GM12878 (cell line): ENCODE data around the gene ADCY7. TPM values are rescaled to one million over a fixed set of nuclear protein-coding genes. Genes with fewer than 3 reads are reported as not detected.
A peak's percentile ranks its signal among the peaks of the same experiment; 100 is the strongest.

Source experiments
- EP300 ChIP-seq, 2 experiments: fragments of 150-350 bp in 1 of 2; IDR thresholded peaks; 2 replicates each; pipeline ENCODE4 v1.6.1; 2011 to 2012; ENCODE audit warnings: low read depth in 2 of 2, low read length in 2 of 2, borderline replicate concordance in 1 of 2, improper control_type of control experiment in 1 of 2, inconsistent platforms in 1 of 2; ENCODE audit not compliant: control insufficient read depth in 1 of 2
- EZH2 ChIP-seq: IDR thresholded peaks from 2 replicates; pipeline ENCODE4 v1.6.1; 2012; ENCODE audit warnings: low read depth, mild to moderate bottlenecking, control low read depth, inconsistent platforms, low read length, borderline replicate concordance; ENCODE audit not compliant: control insufficient read depth
- GATAD2B ChIP-seq: fragments of 450-650 bp; conservative IDR thresholded peaks from 2 replicates; pipeline ENCODE4 v1.6.1; 2017; ENCODE audit warnings: low read depth, mild to moderate bottlenecking, moderate library complexity
- HDGF ChIP-seq: fragments of 450-650 bp; IDR thresholded peaks from 2 replicates; pipeline ENCODE4 v1.6.1; 2016; ENCODE audit warnings: antibody characterized with exemption
- MYB ChIP-seq: fragments of 150-350 bp; IDR thresholded peaks from 2 replicates; pipeline ENCODE4 v1.6.1; 2014; ENCODE audit warnings: mild to moderate bottlenecking, low read depth, low read length, borderline replicate concordance
- MYC ChIP-seq: IDR thresholded peaks from 2 replicates; pipeline ENCODE4 v1.6.1; 2011; ENCODE audit warnings: mild to moderate bottlenecking, low read length, moderate library complexity, inconsistent platforms; ENCODE audit not compliant: insufficient read depth, insufficient replicate concordance, insufficient read length, severe bottlenecking
- NFYA ChIP-seq: IDR thresholded peaks from 2 replicates; pipeline ENCODE4 v1.6.1; 2011; ENCODE audit warnings: low read depth, mild to moderate bottlenecking, low read length, improper control_type of control experiment, borderline replicate concordance
- NFYB ChIP-seq: IDR thresholded peaks from 2 replicates; pipeline ENCODE4 v1.6.1; 2011; ENCODE audit warnings: low read depth, mild to moderate bottlenecking, low read length, improper control_type of control experiment, moderate library complexity; ENCODE audit not compliant: insufficient read depth
- NR2F1 ChIP-seq: fragments of 450-650 bp; conservative IDR thresholded peaks from 2 replicates; pipeline ENCODE4 v1.6.1; 2017; ENCODE audit warnings: mild to moderate bottlenecking
- PAX5 ChIP-seq: IDR thresholded peaks from 2 replicates; pipeline ENCODE4 v1.6.1; 2011; ENCODE audit warnings: low read depth, low read length, borderline replicate concordance
- POLR2A ChIP-seq: IDR thresholded peaks from 2 replicates; pipeline ENCODE4 v1.6.1; 2011; ENCODE audit warnings: low read depth, mild to moderate bottlenecking, low read length
- RCOR1 ChIP-seq: conservative IDR thresholded peaks from 2 replicates; pipeline ENCODE4 v1.6.1; 2012; ENCODE audit warnings: low read depth, low read length, improper control_type of control experiment
- RELA ChIP-seq: fragments of 450-650 bp; IDR thresholded peaks from 2 replicates; pipeline ENCODE4 v1.8.0; 2014; ENCODE audit warnings: borderline replicate concordance; ENCODE audit not compliant: partially characterized antibody
- TCF12 ChIP-seq: IDR thresholded peaks from 2 replicates; pipeline ENCODE4 v1.6.1; 2011; ENCODE audit warnings: low read depth, mild to moderate bottlenecking, low read length
- ZNF207 ChIP-seq: fragments of 450-650 bp; IDR thresholded peaks from 2 replicates; pipeline ENCODE4 v1.6.1; 2014; ENCODE audit warnings: antibody characterized with exemption, mild to moderate bottlenecking, borderline replicate concordance
- polyA plus RNA-seq, 11 experiments: library from polyadenylated mRNA; depleted of rRNA in 4 of 11; unstranded in 6 of 11; stranded (reverse) in 5 of 11; fragments of >200 nt; fragmentation: Nextera tagmentation in 4 of 11; fragmentation: Illumina TruSeq in 1 of 11; extraction: Ambion mirVana in 4 of 11; extraction: Trizol in 1 of 11; gene quantifications; 1 replicate in 1 of 11; 2 replicates in 10 of 11; pipeline versions ENCODE4 v1.2.1 to v1.2.3, GENCODE V29; 2011 to 2016; ENCODE audit warnings: inconsistent platforms in 2 of 11, missing spikeins in 2 of 11, low read depth in 1 of 11
- total RNA-seq, 4 experiments: library from RNA; depleted of rRNA in 3 of 4; stranded (reverse); fragments of >200 nt in 3 of 4; fragmentation: Illumina TruSeq in 1 of 4; extraction: Trizol in 1 of 4; gene quantifications; 2 replicates each; pipeline versions ENCODE4 v1.2.1 to v1.2.3, GENCODE V29; 2013 to 2021
- TF ChIP-seq, protein P1 (sequence below): fragments of 450-650 bp; IDR thresholded peaks from 2 replicates; pipeline ENCODE4 v1.6.1; 2017; ENCODE audit warnings: borderline replicate concordance
- TF ChIP-seq, protein P2 (sequence below): IDR thresholded peaks from 2 replicates; pipeline ENCODE4 v1.6.1; 2011; ENCODE audit warnings: borderline replicate concordance, low read depth, mild to moderate bottlenecking, moderate library complexity, low read length; ENCODE audit not compliant: insufficient read depth, poor library complexity, severe bottlenecking
- TF ChIP-seq, protein P3 (sequence below): fragments of 450-650 bp; formaldehyde crosslinking; IDR thresholded peaks from 2 replicates; pipeline ENCODE4 v1.4.0; 2022; ENCODE audit warnings: mild to moderate bottlenecking, moderate library complexity
- TF ChIP-seq, protein P4 (sequence below): IDR thresholded peaks from 2 replicates; pipeline ENCODE4 v1.6.1; 2012; ENCODE audit warnings: mild to moderate bottlenecking, low read depth, low read length

The ADCY7 gene
- total and polyA plus RNA-seq, 10 of the 15 experiments (the other 5 are each of a cell fraction or from before 2014, with no cell fraction given), result 1.2 to 87.9 (median 24.4) TPM

DNA sequence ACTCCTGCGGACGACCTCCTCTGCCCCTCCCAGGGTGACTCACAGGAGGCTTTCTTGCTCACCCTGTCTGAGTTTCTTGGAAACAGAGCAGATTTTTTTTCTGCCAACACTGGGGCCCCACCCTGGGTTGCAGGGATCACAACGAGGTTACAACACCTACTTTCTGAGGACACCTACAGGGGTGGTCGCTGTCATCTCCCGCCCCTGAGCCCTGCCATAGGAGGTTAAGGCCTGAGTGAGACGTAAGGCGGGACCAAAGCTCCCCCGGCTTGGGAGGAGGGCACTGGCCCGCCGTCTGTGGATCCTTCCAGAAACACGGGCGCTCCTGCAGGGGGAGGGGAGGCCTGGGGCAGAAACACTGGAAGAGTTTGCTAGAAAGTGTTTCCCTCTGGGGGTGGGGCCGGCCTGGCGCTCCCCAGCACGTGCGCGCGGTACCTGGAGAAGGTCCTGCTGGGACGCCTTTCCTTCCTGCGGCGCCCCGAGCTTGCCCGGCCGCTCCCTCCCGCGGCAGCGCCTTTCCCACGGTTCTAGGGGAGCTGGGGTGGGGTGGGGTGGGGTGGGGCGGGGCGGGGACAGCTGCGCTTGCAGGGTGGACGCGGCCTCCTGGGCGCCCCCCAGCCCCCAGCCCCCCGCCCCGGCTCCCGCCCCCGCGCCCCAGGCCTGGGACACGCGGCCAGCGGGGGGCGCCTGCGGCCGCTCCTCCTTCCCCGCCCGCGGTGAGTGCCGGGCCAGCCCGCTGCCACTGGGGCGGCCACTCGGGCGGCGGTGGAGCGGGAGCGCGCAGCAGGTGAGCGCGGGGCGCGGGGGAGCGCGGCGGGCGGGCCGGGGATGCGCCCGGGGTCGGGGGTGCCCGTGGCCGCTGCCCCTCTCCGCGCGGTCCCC is 20.7 kb upstream of the ADCY7 start (continued):
- no peak for TF ChIP-seq ZNF207
- TF ChIP-seq, protein P1, sequence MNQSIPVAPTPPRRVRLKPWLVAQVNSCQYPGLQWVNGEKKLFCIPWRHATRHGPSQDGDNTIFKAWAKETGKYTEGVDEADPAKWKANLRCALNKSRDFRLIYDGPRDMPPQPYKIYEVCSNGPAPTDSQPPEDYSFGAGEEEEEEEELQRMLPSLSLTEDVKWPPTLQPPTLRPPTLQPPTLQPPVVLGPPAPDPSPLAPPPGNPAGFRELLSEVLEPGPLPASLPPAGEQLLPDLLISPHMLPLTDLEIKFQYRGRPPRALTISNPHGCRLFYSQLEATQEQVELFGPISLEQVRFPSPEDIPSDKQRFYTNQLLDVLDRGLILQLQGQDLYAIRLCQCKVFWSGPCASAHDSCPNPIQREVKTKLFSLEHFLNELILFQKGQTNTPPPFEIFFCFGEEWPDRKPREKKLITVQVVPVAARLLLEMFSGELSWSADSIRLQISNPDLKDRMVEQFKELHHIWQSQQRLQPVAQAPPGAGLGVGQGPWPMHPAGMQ, result no peak
- TF ChIP-seq HDGF, result no peak
- no peak for TF ChIP-seq NFYB
- TF ChIP-seq, protein P2, sequence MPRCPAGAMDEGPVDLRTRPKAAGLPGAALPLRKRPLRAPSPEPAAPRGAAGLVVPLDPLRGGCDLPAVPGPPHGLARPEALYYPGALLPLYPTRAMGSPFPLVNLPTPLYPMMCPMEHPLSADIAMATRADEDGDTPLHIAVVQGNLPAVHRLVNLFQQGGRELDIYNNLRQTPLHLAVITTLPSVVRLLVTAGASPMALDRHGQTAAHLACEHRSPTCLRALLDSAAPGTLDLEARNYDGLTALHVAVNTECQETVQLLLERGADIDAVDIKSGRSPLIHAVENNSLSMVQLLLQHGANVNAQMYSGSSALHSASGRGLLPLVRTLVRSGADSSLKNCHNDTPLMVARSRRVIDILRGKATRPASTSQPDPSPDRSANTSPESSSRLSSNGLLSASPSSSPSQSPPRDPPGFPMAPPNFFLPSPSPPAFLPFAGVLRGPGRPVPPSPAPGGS, result no peak
- TF ChIP-seq, protein P3, sequence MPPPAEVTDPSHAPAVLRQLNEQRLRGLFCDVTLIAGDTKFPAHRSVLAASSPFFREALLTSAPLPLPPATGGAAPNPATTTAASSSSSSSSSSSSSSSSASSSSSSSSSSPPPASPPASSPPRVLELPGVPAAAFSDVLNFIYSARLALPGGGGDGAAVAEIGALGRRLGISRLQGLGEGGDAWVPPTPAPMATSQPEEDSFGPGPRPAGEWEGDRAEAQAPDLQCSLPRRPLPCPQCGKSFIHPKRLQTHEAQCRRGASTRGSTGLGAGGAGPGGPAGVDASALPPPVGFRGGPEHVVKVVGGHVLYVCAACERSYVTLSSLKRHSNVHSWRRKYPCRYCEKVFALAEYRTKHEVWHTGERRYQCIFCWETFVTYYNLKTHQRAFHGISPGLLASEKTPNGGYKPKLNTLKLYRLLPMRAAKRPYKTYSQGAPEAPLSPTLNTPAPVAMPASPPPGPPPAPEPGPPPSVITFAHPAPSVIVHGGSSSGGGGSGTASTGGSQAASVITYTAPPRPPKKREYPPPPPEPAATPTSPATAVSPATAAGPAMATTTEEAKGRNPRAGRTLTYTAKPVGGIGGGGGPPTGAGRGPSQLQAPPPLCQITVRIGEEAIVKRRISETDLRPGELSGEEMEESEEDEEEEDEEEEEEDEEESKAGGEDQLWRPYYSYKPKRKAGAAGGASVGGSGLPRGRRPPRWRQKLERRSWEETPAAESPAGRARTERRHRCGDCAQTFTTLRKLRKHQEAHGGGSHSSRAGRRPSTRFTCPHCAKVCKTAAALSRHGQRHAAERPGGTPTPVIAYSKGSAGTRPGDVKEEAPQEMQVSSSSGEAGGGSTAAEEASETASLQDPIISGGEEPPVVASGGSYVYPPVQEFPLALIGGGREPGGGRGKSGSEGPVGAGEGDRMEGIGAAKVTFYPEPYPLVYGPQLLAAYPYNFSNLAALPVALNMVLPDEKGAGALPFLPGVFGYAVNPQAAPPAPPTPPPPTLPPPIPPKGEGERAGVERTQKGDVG (CRISPR knock-in tag), result no peak
- no peak for TF ChIP-seq PAX5
- TF ChIP-seq MYC, result no peak
- TF ChIP-seq, protein P4, sequence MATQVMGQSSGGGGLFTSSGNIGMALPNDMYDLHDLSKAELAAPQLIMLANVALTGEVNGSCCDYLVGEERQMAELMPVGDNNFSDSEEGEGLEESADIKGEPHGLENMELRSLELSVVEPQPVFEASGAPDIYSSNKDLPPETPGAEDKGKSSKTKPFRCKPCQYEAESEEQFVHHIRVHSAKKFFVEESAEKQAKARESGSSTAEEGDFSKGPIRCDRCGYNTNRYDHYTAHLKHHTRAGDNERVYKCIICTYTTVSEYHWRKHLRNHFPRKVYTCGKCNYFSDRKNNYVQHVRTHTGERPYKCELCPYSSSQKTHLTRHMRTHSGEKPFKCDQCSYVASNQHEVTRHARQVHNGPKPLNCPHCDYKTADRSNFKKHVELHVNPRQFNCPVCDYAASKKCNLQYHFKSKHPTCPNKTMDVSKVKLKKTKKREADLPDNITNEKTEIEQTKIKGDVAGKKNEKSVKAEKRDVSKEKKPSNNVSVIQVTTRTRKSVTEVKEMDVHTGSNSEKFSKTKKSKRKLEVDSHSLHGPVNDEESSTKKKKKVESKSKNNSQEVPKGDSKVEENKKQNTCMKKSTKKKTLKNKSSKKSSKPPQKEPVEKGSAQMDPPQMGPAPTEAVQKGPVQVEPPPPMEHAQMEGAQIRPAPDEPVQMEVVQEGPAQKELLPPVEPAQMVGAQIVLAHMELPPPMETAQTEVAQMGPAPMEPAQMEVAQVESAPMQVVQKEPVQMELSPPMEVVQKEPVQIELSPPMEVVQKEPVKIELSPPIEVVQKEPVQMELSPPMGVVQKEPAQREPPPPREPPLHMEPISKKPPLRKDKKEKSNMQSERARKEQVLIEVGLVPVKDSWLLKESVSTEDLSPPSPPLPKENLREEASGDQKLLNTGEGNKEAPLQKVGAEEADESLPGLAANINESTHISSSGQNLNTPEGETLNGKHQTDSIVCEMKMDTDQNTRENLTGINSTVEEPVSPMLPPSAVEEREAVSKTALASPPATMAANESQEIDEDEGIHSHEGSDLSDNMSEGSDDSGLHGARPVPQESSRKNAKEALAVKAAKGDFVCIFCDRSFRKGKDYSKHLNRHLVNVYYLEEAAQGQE, result no peak
- no peak for TF ChIP-seq RELA
- TF ChIP-seq NR2F1, result no peak; the same call in 1 of the 2 replicates
- TF ChIP-seq EP300 (IDR thresholded peaks at IDR 0.05; ENCODE audit: borderline replicate concordance in 1 of 2, control insufficient read depth in 1 of 2, low read depth in 2 of 2, low read length in 2 of 2), result no peak
- no peak for TF ChIP-seq TCF12
- TF ChIP-seq RCOR1, result no peak
- no peak for TF ChIP-seq NFYA
- 0 out of 2 replicates have a peak, but pooled peaks have one; percentile 19 for TF ChIP-seq POLR2A
- no peak for TF ChIP-seq MYB
- TF ChIP-seq EZH2, result no peak
- TF ChIP-seq GATAD2B, result no peak
